Chondrocyte (in vitro differentiated cells): Measurements from ENCODE around the gene PANK3. TPM values are rescaled to one million over a fixed set of nuclear protein-coding genes. Genes with fewer than 3 reads are reported as not detected.
"Not testable (repeated sequence)": the region's sequence is repeated elsewhere in the genome, so short reads cannot be mapped to it uniquely, and the experiment has no call there.

Experiments
- DNase-seq: peaks from one replicate; pipeline ENCODE4 v3.0.0; 2021; ENCODE audit warnings: mixed read lengths, low spot score
- H3K27ac Mint-ChIP-seq: one replicate; pipeline ENCODE4 v1.8.0; 2021; ENCODE audit warnings: mild to moderate bottlenecking, moderate library complexity, mixed read lengths; ENCODE audit not compliant: unreplicated experiment
- H3K27me3 Mint-ChIP-seq: 2 replicates; pipeline ENCODE4 v1.8.0; 2021; ENCODE audit warnings: low read depth, mixed read lengths
- H3K36me3 Mint-ChIP-seq: 2 replicates; pipeline ENCODE4 v1.8.0; 2021; ENCODE audit warnings: low read depth, mixed read lengths
- H3K4me1 Mint-ChIP-seq: 2 replicates; pipeline ENCODE4 v1.8.0; 2021; ENCODE audit warnings: low read depth, mild to moderate bottlenecking, mixed read lengths
- H3K4me3 Mint-ChIP-seq: one replicate; pipeline ENCODE4 v1.8.0; 2021; ENCODE audit warnings: mild to moderate bottlenecking, moderate library complexity, mixed read lengths; ENCODE audit not compliant: unreplicated experiment
- H3K9me3 Mint-ChIP-seq: 2 replicates; pipeline ENCODE4 v1.8.0; 2021; ENCODE audit warnings: low read depth, mixed read lengths
- total RNA-seq: library from RNA; stranded (reverse); gene quantifications from 3 replicates; pipeline ENCODE4 v1.2.1, GENCODE V29; 2021
- TF ChIP-seq, protein P1 (sequence below): fragments of 200-600 bp; sonication (generic); IDR thresholded peaks from 2 replicates; pipeline ENCODE4 v1.5.0; 2021; ENCODE audit warnings: antibody characterized with exemption, mild to moderate bottlenecking, moderate library complexity

Gene PANK3
- total RNA-seq, 1 donor from 2014 or later = 112 TPM

DNA sequence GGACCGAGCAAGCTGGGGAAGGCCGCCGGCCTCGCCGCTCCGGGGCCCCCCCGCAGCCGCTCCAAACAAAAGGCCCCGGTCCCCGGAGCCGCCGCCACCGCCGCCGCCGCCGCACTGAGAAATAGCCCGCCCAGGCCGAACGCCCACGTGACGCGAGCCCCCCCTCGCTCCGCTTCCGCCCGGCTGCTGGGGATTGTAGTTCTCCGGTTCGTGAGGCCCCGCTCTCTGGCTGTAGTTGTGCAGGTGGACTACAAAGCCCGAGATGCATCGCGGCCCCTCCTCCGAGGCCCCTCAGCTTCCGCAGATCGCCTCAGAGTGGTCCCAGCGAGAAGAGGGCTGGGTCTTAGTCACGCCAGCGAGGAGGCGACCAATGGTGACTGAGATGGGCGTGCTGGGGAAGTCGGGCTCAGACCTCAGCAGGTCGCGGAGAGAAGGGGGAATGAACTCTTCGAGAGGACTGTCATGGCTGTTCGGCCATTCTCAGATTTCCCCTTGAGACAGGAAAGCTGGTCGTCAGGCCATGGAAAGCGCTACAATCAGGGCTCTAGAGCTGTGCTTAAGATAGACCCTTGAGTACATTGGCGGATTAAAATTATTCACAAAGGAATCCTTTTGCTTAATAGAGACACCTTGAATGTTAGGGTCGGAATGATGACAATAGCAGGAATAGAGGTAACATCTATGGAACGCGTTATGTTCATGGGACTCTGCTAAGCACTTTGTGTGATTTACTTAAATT, 489 bp upstream of the PANK3 start:
- no peaks in the 10 kb centered on the region for H3K27me3 Mint-ChIP-seq
- H3K27ac Mint-ChIP-seq = peak overlapping the region; percentile 96
- H3K36me3 Mint-ChIP-seq = no peaks in the 10 kb centered on the region
- TF ChIP-seq, protein P1, sequence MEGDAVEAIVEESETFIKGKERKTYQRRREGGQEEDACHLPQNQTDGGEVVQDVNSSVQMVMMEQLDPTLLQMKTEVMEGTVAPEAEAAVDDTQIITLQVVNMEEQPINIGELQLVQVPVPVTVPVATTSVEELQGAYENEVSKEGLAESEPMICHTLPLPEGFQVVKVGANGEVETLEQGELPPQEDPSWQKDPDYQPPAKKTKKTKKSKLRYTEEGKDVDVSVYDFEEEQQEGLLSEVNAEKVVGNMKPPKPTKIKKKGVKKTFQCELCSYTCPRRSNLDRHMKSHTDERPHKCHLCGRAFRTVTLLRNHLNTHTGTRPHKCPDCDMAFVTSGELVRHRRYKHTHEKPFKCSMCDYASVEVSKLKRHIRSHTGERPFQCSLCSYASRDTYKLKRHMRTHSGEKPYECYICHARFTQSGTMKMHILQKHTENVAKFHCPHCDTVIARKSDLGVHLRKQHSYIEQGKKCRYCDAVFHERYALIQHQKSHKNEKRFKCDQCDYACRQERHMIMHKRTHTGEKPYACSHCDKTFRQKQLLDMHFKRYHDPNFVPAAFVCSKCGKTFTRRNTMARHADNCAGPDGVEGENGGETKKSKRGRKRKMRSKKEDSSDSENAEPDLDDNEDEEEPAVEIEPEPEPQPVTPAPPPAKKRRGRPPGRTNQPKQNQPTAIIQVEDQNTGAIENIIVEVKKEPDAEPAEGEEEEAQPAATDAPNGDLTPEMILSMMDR = no peak
- no peaks in the 10 kb centered on the region for H3K9me3 Mint-ChIP-seq
- peaks cover 42% of the 10 kb centered on the region for H3K4me1 Mint-ChIP-seq
- peak; percentile 99 for DNase-seq
- peak overlapping the region; percentile 77 for H3K4me3 Mint-ChIP-seq

DNA sequence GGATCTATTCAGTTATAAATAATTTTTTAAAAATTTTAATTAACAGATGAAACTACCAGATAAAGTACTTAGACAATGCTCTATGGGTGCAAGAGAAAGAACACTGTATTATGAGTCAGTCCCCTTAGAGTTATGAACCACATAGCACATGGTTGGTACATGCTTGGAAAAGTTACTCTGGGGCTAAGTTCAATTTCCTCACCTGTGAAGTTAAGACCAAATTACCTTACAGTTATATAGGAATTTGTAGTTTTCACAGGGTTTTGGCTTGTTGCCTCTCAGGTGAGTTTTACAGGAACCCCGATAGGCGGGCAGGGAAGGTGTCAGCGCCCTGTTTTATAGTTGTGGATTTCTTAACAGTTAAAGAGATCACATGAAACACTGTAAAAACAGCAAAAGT, 1.2 kb downstream of the PANK3 start:
- no peaks in the 10 kb centered on the region for H3K36me3 Mint-ChIP-seq
- H3K27me3 Mint-ChIP-seq = no peaks in the 10 kb centered on the region
- H3K27ac Mint-ChIP-seq = peak overlapping the region; percentile 78
- DNase-seq = no peak
- H3K4me1 Mint-ChIP-seq = peaks cover 42% of the 10 kb centered on the region
- H3K4me3 Mint-ChIP-seq = peak overlapping the region; percentile 90
- no peaks in the 10 kb centered on the region for H3K9me3 Mint-ChIP-seq
- TF ChIP-seq, protein P1 = no peak

DNA sequence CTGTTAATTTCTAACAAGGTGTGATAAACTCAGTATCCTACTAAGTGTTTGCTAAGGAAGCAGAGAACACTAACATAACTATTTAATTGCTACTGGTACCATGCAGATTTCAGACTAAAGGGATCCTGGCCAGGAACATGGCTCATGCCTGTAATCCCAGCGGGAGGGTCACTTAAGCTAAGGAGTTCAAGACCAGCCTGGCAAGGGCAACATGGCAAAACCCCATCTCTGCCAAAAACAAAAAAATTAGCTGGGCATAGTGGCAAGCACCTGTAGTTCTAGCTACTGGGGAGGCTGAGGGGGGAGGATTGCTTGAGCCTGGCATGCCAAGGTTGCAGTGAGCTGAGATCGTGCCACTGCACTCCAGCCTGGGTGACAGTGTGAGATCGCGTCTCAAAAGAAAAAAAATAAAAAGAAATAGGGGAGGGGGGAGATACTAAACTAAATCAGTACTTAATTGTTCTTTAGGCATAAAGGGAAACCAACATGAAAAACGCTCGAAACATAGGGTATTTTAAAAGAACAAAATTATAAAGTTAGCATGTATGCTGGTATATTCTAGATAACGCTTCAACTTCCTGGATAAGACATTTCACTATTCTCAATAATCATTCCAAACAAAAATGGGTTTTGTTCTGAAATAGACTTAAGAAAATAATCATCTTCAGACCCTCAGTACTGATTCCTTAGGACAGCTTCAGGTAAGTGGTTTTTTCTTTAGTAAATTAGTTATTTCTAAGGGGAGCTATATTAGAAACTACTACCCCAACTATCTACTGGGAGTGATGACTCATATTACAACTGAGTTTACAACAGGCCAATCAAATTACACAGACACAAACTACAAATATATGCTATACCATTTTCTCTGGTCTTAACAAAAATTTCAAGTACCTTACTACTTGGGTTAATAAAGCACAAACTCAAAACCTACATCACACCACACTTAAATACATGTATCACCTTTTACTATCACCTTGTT, 3.5 kb downstream of the PANK3 start:
- Mint-ChIP-seq H3K9me3 (no peaks in the 10 kb centered on the region), H3K4me3 (no peak overlapping the region), H3K27me3 (no peaks in the 10 kb centered on the region), H3K27ac (peak overlapping the region; percentile 81), H3K36me3 (no peaks in the 10 kb centered on the region), H3K4me1 (peaks cover 56% of the 10 kb centered on the region)
- no peak for DNase-seq
- TF ChIP-seq, protein P1 = no peak

DNA sequence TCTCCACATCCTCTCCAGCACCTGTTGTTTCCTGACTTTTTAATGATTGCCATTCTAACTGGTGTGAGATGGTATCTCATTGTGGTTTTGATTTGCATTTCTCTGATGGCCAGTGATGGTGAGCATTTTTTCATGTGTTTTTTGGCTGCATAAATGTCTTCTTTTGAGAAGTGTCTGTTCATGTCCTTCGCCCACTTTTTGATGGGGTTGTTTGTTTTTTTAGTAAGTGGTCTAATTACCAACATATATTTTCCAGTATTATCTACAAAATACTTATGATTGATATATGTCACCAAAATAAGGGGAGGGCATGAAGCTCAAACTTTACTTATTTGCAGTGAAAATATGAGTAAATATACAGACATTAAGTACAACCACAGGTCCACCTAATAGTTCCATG, 5.0 kb downstream of the PANK3 start:
- H3K9me3 Mint-ChIP-seq, DNase-seq, H3K36me3 Mint-ChIP-seq, H3K27ac Mint-ChIP-seq, H3K27me3 Mint-ChIP-seq, H3K4me3 Mint-ChIP-seq: not testable (repeated sequence)
- H3K4me1 Mint-ChIP-seq = peaks cover 49% of the 10 kb centered on the region

DNA sequence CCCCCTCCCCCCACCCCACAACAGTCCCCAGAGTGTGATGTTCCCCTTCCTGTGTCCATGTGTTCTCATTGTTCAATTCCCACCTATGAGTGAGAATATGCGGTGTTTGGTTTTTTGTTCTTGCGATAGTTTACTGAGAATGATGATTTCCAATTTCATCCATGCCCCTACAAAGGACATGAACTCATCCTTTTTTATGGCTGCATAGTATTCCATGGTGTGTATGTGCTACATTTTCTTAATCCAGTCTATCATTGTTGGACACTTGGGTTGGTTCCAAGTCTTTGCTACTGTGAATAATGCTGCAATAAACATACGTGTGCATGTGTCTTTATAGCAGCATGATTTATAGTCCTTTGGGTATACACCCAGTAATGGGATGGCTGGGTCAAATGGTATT, 5.5 kb downstream of the PANK3 start:
- H3K27ac Mint-ChIP-seq, H3K27me3 Mint-ChIP-seq, DNase-seq, H3K4me3 Mint-ChIP-seq, H3K36me3 Mint-ChIP-seq, H3K9me3 Mint-ChIP-seq: not testable (repeated sequence)
- peaks cover 49% of the 10 kb centered on the region for H3K4me1 Mint-ChIP-seq
